ENCODE results near the gene LCN9. TPM values are rescaled to one million over a fixed set of nuclear protein-coding genes. Genes with fewer than 3 reads are reported as not detected.
A peak's percentile ranks its signal among the peaks of the same experiment; 100 is the strongest.

LCN9 gene
- total and polyA plus RNA-seq, 9 of the 15 experiments (the other 6 are each of a cell fraction or from before 2014, with no cell fraction given) = not detected

GRCh38 chr9:135690836-135691570 lies 27.9 kb downstream of the LCN9 start:
- ChIA-PET POLR2A (no interaction called here), CTCF (ENCODE audit: low intra/inter-chr PET ratio) (interaction anchor here (0.6 kb wide), 1 partner anchor 27 kb away, joined by 4 read pairs; no protein-coding TSS in a partner anchor)
- DNase-seq (ENCODE audit: extremely low read depth in 1 of 4, low spot score in 3 of 4) (no peak), ATAC-seq (no peak), FAIRE-seq (no peak)
- Histone ChIP-seq H3K36me3 (ENCODE audit: control insufficient read depth, insufficient read depth, low read length) (no peaks in the 10 kb centered on the region), H3K9me1 (ENCODE audit: control insufficient read depth, insufficient read depth, low read length) (no peaks in the 10 kb centered on the region), H4K20me1 (replicated peaks; ENCODE audit: control insufficient read depth, insufficient read depth, low read length) (peaks cover 4% of the 10 kb centered on the region), H3K9me3 (replicated peaks; ENCODE audit: control insufficient read depth, insufficient read depth, low read depth, low read length) (no peaks in the 10 kb centered on the region; the same call in 1 of the 2 replicates), H3K27ac (ENCODE audit: extremely low read depth, low read depth, low read length) (no peak overlapping the region; the same call in 2 of the 3 replicates), H3K4me1 (replicated peaks in 1 of 2; ENCODE audit: control insufficient read depth in 2 of 2, insufficient read depth in 2 of 2, low read length in 2 of 2) (peaks cover 0 to 28% of the 10 kb centered on the region in 2 experiments; a peak in 1 of 5 replicates), H3K9ac (ENCODE audit: insufficient read depth in 1 of 2, low read depth in 2 of 2, low read length in 2 of 2) (no peak overlapping the region), H2AFZ (ENCODE audit: low read depth, low read length) (no peak overlapping the region), H3K27me3 (ENCODE audit: control insufficient read depth in 2 of 2, insufficient read depth in 2 of 2, low read length in 2 of 2) (peaks cover 35 to 93% of the 10 kb centered on the region in 2 experiments; a peak in 4 of 5 replicates), H3K4me3 (no peak overlapping the region), H3K4me2 (ENCODE audit: insufficient read depth, low read length) (no peak overlapping the region), H3K79me2 (ENCODE audit: control insufficient read depth, insufficient read depth, low read length) (no peaks in the 10 kb centered on the region)
- no peak for TF ChIP-seq CHD4 (IDR thresholded peaks at IDR 0.05; ENCODE audit: insufficient read depth, insufficient replicate concordance, low read depth, low read length, poor library complexity, severe bottlenecking)
- TF ChIP-seq ZKSCAN3 (CRISPR knock-in tag; IDR thresholded peaks at IDR 0.05) = no peak
- peak in 1 of 2 experiments; percentile 56; a peak in 1 of 4 replicates for TF ChIP-seq KDM1A (IDR thresholded peaks at IDR 0.05)
- in situ Hi-C loops (cut with MboI) = no loop called here
- 6% methylated on average over 17 of the region's 19 CpGs for WGBS (ENCODE audit: insufficient coverage, low coverage, missing lambda C conversion rate)
- no TSS peak for BruUV-seq (replicated peaks)
- intact Hi-C loops (cut with micrococcal nuclease) = no loop called here

GRCh38 chr9:135692410-135692809 lies 29.3 kb downstream of the LCN9 start:
- no peaks in the 10 kb centered on the region; the same call in 1 of the 2 replicates for H3K9me3 ChIP-seq (replicated peaks; ENCODE audit: control insufficient read depth, insufficient read depth, low read depth, low read length)
- TF ChIP-seq CGGBP1 (CRISPR knock-in tag; IDR thresholded peaks at IDR 0.05) (no peak), ASH1L (IDR thresholded peaks at IDR 0.05; ENCODE audit: borderline replicate concordance, low read depth, partially characterized antibody) (no peak), THAP7 (CRISPR knock-in tag; IDR thresholded peaks at IDR 0.05) (no peak), CXXC5 (CRISPR knock-in tag; IDR thresholded peaks at IDR 0.05) (no peak), EGR1 (conservative IDR thresholded peaks at IDR 0.05) (peak; percentile 85), COPS2 (conservative IDR thresholded peaks at IDR 0.05) (no peak), ZNF324 (CRISPR knock-in tag; IDR thresholded peaks at IDR 0.05) (no peak), ZBTB1 (CRISPR knock-in tag; IDR thresholded peaks at IDR 0.05; ENCODE audit: borderline replicate concordance, low read depth) (no peak)
- H3K27me3 ChIP-seq (ENCODE audit: control insufficient read depth in 2 of 2, insufficient read depth in 2 of 2, low read length in 2 of 2) = peaks cover 38 to 91% of the 10 kb centered on the region in 2 experiments; a peak in 4 of 5 replicates
- peak in 2 of 4 experiments; percentile 24 to 28 for DNase-seq (ENCODE audit: extremely low read depth in 1 of 4, low spot score in 3 of 4)
- no peak overlapping the region for H3K27ac ChIP-seq (ENCODE audit: extremely low read depth, low read depth, low read length)
- H3K36me3 ChIP-seq (ENCODE audit: control insufficient read depth, insufficient read depth, low read length) = no peaks in the 10 kb centered on the region
- H3K9me1 ChIP-seq (ENCODE audit: control insufficient read depth, insufficient read depth, low read length) = no peaks in the 10 kb centered on the region
- no peaks in the 10 kb centered on the region for H3K79me2 ChIP-seq (ENCODE audit: control insufficient read depth, insufficient read depth, low read length)
- no peak overlapping the region; a peak in 1 of 4 replicates for H3K9ac ChIP-seq (ENCODE audit: insufficient read depth in 1 of 2, low read depth in 2 of 2, low read length in 2 of 2)
- peaks cover 0 to 22% of the 10 kb centered on the region in 2 experiments; a peak in 1 of 5 replicates for H3K4me1 ChIP-seq (replicated peaks in 1 of 2; ENCODE audit: control insufficient read depth in 2 of 2, insufficient read depth in 2 of 2, low read length in 2 of 2)
- POLR2A ChIA-PET = interaction anchor here (1.0 to 1.1 kb wide), 2 partner anchors 17 to 140 kb away, joined by 3 to 4 read pairs; no protein-coding TSS in a partner anchor
- no TSS peak for BruUV-seq (replicated peaks)
- 2% methylated on average over 11 of the region's 11 CpGs for WGBS (ENCODE audit: insufficient coverage, low coverage, missing lambda C conversion rate)
- H3K4me3 ChIP-seq = no peak overlapping the region
- intact Hi-C loops (cut with micrococcal nuclease) (no loop called here), in situ Hi-C loops (cut with MboI) (no loop called here)
- CTCF ChIA-PET (ENCODE audit: low intra/inter-chr PET ratio) = no interaction called here
- no peak overlapping the region for H3K4me2 ChIP-seq (ENCODE audit: insufficient read depth, low read length)
- no peak for FAIRE-seq
- H4K20me1 ChIP-seq (replicated peaks; ENCODE audit: control insufficient read depth, insufficient read depth, low read length) = peaks cover 7% of the 10 kb centered on the region; the same call in 1 of the 2 replicates
- no peak overlapping the region for H2AFZ ChIP-seq (ENCODE audit: low read depth, low read length)
- ATAC-seq = no peak

Measured in K562 (cell line).